OCI-LY1 (cell line): ENCODE results near the gene CHD5.

Experiments used
- H2AFZ ChIP-seq: fragments of 200-600 bp; sonication (generic), shearing (Covaris generic); 2 replicates; pipeline ENCODE4 v1.6.0; 2014; ENCODE audit warnings: antibody characterized with exemption, mild to moderate bottlenecking, low read length
- H3F3A ChIP-seq: fragments of 200-600 bp; sonication (generic), shearing (Covaris generic); 2 replicates; pipeline ENCODE4 v1.6.0; 2014; ENCODE audit warnings: mild to moderate bottlenecking, antibody characterized with exemption, low read length, moderate library complexity; ENCODE audit not compliant: insufficient read depth
- H3K27ac ChIP-seq: fragments of 200-600 bp; sonication (generic); 2 replicates; pipeline ENCODE4 v1.5.1; 2014; ENCODE audit warnings: low read length, mixed run types, mild to moderate bottlenecking, low read depth; ENCODE audit not compliant: poor library complexity, severe bottlenecking
- H3K27me3 ChIP-seq: fragments of 200-600 bp; sonication (generic); 2 replicates; pipeline ENCODE4 v1.6.0; 2014; ENCODE audit warnings: antibody characterized with exemption, mild to moderate bottlenecking, low read length, moderate library complexity; ENCODE audit not compliant: insufficient read depth
- H3K36me3 ChIP-seq: fragments of 200-600 bp; sonication (generic); 2 replicates; pipeline ENCODE4 v1.6.1; 2014; ENCODE audit warnings: mild to moderate bottlenecking, antibody characterized with exemption, low read length, moderate library complexity, mixed read lengths; ENCODE audit not compliant: insufficient read depth
- H3K4me1 ChIP-seq: fragments of 200-600 bp; sonication (generic); 2 replicates; pipeline ENCODE4 v1.5.1; 2014; ENCODE audit warnings: mild to moderate bottlenecking, low read length, moderate library complexity; ENCODE audit not compliant: insufficient read depth, severe bottlenecking
- H3K4me2 ChIP-seq: fragments of 200-600 bp; sonication (generic), shearing (Covaris generic); 2 replicates; pipeline ENCODE4 v1.6.1; 2014; ENCODE audit warnings: low read length
- H3K4me3 ChIP-seq: fragments of 200-600 bp; sonication (generic); 2 replicates; pipeline ENCODE4 v1.5.1; 2014; ENCODE audit warnings: low read length, low read depth, mild to moderate bottlenecking, mixed read lengths; ENCODE audit not compliant: poor library complexity, severe bottlenecking
- H3K79me2 ChIP-seq: fragments of 200-600 bp; shearing (Covaris generic); 2 replicates; pipeline ENCODE4 v1.6.1; 2016; ENCODE audit warnings: mixed run types, low read length, mixed read lengths; ENCODE audit not compliant: insufficient read depth
- H3K9ac ChIP-seq: fragments of 200-600 bp; sonication (generic), shearing (Covaris generic); 2 replicates; pipeline ENCODE4 v1.6.1; 2014; ENCODE audit warnings: mild to moderate bottlenecking, low read length, mixed read lengths
- H3K9me2 ChIP-seq: fragments of 200-600 bp; sonication (generic), shearing (Covaris generic); 2 replicates; pipeline ENCODE4 v1.6.1; 2014; ENCODE audit warnings: low read depth, mild to moderate bottlenecking, low read length, mixed read lengths
- H3K9me3 ChIP-seq: fragments of 200-600 bp; shearing (Covaris generic); 2 replicates; pipeline ENCODE4 v1.6.1; 2014; ENCODE audit warnings: low read length, mixed read lengths
- H4K20me1 ChIP-seq: fragments of 200-600 bp; sonication (generic), shearing (Covaris generic); 2 replicates; pipeline ENCODE4 v1.6.0; 2016; ENCODE audit warnings: mild to moderate bottlenecking, low read length; ENCODE audit not compliant: insufficient read depth
- EZH2 ChIP-seq: fragments of 200-600 bp; sonication (generic), shearing (Covaris generic); IDR thresholded peaks from 2 replicates; pipeline ENCODE4 v1.8.0; 2017; ENCODE audit warnings: borderline replicate concordance, mixed run types, mild to moderate bottlenecking, antibody characterized with exemption, low read length, moderate library complexity, mixed read lengths
- TF ChIP-seq, protein P1 (sequence below): fragments of 200-600 bp; sonication (generic), shearing (Covaris generic); IDR thresholded peaks from 2 replicates; pipeline ENCODE4 v1.5.1; 2017; ENCODE audit warnings: mild to moderate bottlenecking, antibody characterized with exemption, low read length, moderate library complexity, mixed read lengths

CHD5 gene

DNA sequence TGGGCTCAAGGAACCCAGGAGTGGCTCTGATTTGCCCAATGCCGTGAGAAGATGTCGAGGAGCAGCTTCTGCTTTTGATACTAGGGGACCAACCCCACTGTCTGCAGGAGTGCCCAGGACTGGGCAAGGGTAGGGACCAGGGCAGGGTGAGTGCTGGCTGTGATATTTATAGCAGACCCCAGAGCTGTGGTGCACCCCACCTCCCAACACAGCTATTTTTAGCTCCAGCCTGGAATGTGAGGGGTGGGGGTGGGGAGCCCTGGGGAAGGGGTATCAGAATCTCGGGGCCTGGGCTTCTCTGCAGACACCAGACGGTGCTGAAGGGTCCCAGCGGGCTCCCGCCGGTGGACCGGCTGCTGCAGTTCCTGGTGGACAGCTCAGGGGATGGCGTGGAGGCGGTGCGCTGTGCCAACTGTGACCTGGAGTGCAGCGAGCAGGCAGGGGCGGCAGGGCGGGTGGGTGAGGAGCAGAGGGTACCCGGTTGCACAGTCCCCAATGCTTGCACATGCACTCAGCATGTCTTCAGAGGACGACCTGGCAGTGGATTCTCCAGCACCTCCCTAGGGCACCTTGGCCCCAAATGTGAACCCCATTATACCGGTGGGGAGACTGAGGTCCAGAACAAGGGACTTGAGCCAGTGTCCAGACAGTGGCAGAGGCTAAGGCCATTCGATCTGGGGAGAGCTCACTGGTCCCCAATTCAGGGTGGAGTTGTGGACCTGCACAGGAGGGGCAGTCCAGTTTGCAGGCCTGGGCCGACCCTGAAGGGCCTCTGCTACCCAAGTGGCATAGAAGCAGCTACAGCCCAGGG lies 27.2 kb upstream of the CHD5 start:
- H3K9me3 ChIP-seq: no peaks in the 10 kb centered on the region
- no peaks in the 10 kb centered on the region for H3F3A ChIP-seq
- no peak overlapping the region for H3K4me2 ChIP-seq
- no peak overlapping the region for H2AFZ ChIP-seq
- H3K27me3 ChIP-seq: peaks cover 6% of the 10 kb centered on the region; the same call in 1 of the 2 replicates
- no peak overlapping the region for H3K4me3 ChIP-seq
- H3K9me2 ChIP-seq: no peaks in the 10 kb centered on the region
- peaks cover 16% of the 10 kb centered on the region for H3K4me1 ChIP-seq
- no peak overlapping the region for H3K9ac ChIP-seq
- H3K36me3 ChIP-seq: no peaks in the 10 kb centered on the region
- H4K20me1 ChIP-seq: no peaks in the 10 kb centered on the region
- TF ChIP-seq EZH2: no peak
- TF ChIP-seq, protein P1, sequence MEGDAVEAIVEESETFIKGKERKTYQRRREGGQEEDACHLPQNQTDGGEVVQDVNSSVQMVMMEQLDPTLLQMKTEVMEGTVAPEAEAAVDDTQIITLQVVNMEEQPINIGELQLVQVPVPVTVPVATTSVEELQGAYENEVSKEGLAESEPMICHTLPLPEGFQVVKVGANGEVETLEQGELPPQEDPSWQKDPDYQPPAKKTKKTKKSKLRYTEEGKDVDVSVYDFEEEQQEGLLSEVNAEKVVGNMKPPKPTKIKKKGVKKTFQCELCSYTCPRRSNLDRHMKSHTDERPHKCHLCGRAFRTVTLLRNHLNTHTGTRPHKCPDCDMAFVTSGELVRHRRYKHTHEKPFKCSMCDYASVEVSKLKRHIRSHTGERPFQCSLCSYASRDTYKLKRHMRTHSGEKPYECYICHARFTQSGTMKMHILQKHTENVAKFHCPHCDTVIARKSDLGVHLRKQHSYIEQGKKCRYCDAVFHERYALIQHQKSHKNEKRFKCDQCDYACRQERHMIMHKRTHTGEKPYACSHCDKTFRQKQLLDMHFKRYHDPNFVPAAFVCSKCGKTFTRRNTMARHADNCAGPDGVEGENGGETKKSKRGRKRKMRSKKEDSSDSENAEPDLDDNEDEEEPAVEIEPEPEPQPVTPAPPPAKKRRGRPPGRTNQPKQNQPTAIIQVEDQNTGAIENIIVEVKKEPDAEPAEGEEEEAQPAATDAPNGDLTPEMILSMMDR: no peak
- no peaks in the 10 kb centered on the region for H3K79me2 ChIP-seq
- H3K27ac ChIP-seq: no peak overlapping the region

DNA sequence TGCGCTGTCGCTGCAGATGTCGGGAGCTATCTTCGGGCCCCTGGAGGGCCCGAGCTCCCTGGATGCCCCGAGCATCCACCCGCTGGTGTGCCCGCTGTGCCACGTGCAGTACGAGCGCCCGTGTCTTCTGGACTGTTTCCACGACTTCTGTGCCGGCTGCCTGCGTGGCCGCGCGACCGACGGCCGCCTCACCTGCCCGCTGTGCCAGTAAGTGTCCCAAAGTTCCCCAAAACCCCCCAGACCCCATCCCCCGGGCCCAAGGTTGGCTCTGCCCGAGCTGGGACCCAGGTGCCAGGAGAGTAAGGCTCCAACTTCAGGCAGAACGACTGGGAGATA lies 26.4 kb upstream of the CHD5 start:
- H3K4me2 ChIP-seq: no peak overlapping the region
- H3K79me2 ChIP-seq: no peaks in the 10 kb centered on the region
- no peaks in the 10 kb centered on the region for H4K20me1 ChIP-seq
- H3K36me3 ChIP-seq: no peaks in the 10 kb centered on the region
- peaks cover 15% of the 10 kb centered on the region for H3K4me1 ChIP-seq
- H3K27me3 ChIP-seq: peaks cover 6% of the 10 kb centered on the region; the same call in 1 of the 2 replicates
- no peaks in the 10 kb centered on the region for H3K9me3 ChIP-seq
- TF ChIP-seq, protein P1: no peak
- TF ChIP-seq EZH2: no peak
- H3K9ac ChIP-seq: no peak overlapping the region
- H3K27ac ChIP-seq: no peak overlapping the region
- no peaks in the 10 kb centered on the region for H3F3A ChIP-seq
- no peaks in the 10 kb centered on the region for H3K9me2 ChIP-seq
- no peak overlapping the region for H3K4me3 ChIP-seq
- no peak overlapping the region for H2AFZ ChIP-seq

DNA sequence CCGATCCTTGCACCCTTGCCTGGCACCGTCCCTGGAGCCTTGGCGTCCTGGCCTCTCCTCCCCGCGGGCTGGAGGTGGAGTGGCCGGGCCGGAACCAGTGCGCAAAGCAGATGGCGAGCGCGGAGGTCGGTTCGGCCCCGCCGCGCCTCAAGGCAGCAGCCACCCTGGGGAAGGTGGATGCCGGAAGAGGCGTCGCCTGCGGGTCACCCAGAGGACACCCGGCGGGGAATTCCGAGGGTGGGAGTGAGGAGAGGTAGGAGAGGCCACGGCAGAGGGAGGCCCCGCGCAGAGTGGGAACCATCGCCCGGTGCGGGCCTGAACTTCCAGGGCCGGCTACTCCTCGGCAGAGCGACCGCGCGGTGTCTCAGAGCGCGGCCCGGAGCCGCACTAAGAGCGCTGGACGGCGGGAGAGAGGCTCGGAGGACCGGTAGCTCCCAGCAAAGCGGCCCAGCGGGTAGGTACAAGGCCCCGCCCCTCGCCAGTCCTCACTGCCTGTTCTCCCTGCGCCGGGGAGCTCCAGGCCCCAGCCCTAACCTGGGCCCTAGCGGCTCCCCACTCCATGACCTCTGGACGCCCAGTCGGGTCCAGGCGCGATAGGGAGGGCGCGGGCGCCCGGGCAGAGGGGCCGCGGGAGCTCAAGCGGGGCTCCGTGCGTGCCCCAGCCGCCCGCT lies 25.9 kb upstream of the CHD5 start, which contains the start of gene RNF207:
Gene RNF207, plus strand, starts transcription at position 271 of the 671 bp plus-strand sequence. CDS start 417 bp downstream, outside the sequence.
- Histone ChIP-seq H3K4me3 (no peak within 1 kb of the TSS), H3K4me1 (peaks cover 15% of the 10 kb centered on the region), H3K9me2 (no peaks in the 10 kb centered on the region), H3F3A (no peaks in the 10 kb centered on the region), H4K20me1 (no peaks in the 10 kb centered on the region), H3K9me3 (no peaks in the 10 kb centered on the region), H3K27ac (no peak within 1 kb of the TSS), H3K4me2 (peak within 1 kb of the TSS; percentile 15; the same call in 1 of the 2 replicates), H3K9ac (no peak within 1 kb of the TSS), H3K79me2 (no peaks in the 10 kb centered on the region), H3K36me3 (no peaks in the 10 kb centered on the region), H3K27me3 (peaks cover 6% of the 10 kb centered on the region; the same call in 1 of the 2 replicates), H2AFZ (no peak within 1 kb of the TSS)
- TF ChIP-seq EZH2: no peak
- TF ChIP-seq, protein P1: no peak
